G401 (cell line): ENCODE measurements around the gene LBR. TPM values are rescaled to one million over a fixed set of nuclear protein-coding genes. Genes with fewer than 3 reads are reported as not detected.

Source experiments
- DNase-seq: peaks from one replicate; pipeline ENCODE4 v3.0.0-alpha.2; 2015; ENCODE audit warnings: low spot score
- in situ Hi-C: cut with HindIII; loops from 2 replicates; pipeline ENCODE4 v1.10.0; 2016; ENCODE audit warnings: low sequenced_read_pairs, mixed read lengths
- total RNA-seq: library from RNA; depleted of rRNA; stranded (reverse); fragments of >200 nt; shearing (Covaris generic); gene quantifications from 2 replicates; pipeline ENCODE4 v1.2.3, GENCODE V29; 2014

The LBR gene
- total RNA-seq, 1 experiment from 2014 or later, result 49.1 TPM

DNA sequence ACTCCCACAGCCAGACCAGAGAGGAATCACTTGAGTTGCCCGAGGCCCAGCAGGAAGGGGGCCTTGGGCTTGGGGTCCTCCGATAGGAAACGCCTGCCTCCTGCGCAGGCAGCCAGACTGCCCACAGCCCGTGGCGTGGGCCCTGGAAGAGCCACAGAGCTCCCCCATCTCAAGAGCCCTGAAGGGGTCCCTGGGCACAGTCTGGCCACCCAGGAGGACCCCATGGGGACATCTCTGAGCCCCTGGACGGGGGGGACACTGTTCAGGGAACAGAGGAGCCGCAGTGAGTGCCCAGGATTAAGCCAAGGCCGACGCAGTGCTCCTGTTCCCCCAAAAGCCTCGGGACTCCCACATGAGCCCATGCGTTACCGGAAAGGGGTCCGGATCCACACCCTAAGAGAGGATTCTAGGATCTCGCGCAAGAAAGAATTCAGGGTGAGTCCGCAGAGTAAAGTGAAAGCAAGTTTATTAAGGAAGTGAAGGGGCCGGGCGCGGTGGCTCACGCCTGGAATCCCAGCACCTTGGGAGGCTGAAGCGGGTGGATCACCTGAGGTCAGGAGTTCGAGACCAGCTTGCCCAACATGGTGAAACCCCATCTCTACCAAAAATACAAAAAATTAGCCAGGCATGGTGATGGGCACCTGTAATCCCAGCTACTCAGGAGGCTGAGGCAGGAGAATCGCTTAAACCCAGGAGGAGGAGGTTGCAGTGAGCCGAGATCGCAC is 38.1 kb upstream of the LBR start:
- in situ Hi-C loops, result no loop called here
- no peak for DNase-seq

DNA sequence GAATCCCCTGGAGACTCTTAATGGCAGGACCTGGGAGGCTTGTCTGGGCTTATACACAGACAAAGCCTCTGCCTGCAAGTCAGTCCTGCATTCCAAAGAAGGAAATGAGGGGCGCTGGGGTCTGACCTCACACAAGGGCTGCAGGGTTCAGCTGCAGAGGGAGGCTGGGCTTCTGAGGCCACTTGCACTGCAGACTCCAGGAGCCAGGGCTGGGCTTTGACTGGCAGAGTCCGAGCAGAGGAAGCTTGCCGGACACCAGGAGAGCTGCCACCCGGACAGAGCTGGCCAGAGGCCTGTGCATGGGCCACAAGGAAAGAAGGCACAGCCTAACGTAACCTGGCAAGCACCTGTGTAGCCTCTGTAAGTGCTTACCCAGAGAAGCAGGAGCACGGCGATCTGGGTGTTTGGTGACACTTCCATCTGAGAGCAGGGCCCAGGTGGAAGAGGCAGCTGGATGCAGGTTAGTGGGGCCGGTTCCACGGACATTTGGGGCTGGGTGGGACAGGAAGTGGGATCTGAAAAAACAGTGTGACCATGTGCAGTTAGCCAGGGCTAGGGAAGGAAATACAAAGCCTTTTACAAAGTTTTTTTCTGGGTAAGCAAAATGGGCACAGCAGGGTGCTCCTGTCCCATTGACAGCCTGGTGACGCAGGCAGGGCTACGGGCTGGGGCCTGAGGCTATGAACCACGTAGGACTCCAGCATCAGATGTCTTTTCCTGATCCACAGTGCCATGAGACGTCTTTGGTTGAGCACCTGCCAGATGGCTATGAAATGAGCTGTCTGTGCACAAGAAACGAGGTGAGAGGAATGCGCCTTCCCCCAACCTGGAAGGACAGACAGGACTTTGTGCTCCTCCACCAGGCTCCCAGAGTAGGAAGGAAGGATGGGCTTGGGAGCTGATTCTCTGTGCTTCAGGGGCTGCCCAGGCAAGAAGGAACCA is 37.3 kb upstream of the LBR start:
- in situ Hi-C loops, result no loop called here
- DNase-seq, result no peak

DNA sequence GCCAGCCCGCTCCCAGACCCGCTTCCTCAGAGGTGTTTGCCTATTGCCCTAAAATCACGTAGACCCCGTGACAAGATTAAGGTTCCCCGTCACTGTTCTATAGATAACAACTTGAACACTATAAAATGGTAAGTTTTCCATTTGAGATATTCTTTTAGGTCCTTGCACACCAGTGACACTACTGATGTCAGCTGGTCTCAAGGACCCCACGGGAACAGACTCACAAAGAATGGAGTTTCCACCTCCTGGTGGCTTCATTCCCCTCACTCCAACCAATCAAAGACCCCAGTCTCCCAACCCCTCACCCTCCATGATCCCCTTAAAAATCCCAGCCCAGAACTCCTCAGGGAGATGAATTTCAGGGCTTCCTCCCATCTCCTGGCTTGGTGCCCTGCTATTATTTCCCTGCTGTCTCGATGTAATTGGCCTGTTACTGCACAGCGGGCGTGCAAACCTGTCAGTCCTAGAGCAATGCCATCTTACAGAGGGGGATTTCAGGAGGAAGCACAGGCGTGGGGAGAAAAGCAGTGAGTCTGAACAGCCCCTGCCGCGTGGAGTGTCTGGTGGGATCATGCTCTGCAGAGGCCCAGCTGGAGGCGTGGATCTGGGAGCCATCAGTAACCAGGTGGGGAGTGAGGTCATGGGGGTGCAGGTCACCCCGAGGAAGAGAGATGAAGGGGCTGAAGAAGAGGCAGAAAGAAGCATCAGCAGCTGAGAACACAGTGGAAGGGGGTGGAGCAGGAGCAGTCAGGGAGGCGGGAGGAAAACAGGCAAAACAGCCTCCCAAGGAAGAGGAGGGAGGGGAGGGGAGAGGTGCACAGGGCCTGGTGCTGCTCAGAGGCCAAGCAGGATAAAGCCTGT is 35.1 kb upstream of the LBR start:
- in situ Hi-C loops, result no loop called here
- DNase-seq, result peak; percentile 81

DNA sequence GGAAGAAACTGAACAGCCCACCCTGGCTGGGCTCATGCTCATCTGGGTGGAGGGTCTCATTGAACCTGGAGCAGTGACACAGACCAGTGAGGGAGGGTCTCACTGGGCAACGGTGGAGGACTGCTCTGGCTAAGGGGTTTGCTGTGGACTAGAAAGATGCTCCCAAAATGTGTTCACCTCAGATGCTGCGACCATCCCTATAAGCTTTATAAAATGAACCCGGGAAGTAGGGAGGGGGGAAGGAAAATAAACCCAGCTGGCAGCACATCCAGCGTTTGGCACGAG is 34.5 kb upstream of the LBR start:
- DNase-seq, result no peak
- in situ Hi-C loops, result no loop called here

DNA sequence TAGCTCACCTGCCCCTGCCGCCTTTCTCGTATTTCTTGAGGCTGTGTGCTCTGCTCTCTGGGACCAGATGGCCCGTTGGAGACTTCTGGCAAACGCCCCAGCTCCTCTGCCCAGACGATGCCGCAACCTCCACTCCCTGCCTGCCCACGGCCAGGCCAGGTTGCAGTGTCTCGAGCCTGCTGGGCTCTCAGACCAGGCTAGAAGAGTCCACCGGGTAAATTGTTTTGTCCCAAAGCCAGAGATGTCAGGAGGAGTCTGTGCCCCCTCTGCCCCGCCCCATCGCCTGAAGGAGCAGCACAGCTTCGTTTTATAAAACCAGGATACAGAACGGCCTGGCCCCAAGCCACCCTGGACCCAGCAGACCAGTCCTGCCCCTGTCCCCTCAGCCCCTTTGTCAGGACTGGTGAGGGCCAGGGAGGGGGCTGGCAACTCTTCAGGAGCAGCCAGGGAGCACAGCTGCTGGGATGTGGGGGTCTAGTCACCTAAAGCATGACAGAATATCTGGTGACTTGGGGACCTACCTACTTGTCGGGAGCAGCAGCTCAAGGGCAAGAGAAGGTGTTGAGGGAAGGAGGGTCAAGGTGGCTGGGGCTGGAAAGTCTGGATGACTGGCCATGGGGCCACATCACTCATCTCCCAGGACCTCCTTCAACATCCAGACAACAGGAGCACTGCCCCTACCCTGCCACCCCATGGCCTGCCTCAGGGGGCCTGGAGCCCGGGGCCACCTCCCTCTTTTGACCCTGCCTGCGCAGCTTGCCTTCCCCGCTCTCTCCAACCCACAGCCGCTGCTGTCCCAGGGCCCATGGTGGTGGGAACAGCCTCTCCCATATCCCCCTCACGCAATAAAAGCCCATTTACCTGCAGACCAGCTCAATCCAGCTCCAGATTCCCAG is 33.9 kb upstream of the LBR start:
- in situ Hi-C loops, result no loop called here
- peak; percentile 93 for DNase-seq

DNA sequence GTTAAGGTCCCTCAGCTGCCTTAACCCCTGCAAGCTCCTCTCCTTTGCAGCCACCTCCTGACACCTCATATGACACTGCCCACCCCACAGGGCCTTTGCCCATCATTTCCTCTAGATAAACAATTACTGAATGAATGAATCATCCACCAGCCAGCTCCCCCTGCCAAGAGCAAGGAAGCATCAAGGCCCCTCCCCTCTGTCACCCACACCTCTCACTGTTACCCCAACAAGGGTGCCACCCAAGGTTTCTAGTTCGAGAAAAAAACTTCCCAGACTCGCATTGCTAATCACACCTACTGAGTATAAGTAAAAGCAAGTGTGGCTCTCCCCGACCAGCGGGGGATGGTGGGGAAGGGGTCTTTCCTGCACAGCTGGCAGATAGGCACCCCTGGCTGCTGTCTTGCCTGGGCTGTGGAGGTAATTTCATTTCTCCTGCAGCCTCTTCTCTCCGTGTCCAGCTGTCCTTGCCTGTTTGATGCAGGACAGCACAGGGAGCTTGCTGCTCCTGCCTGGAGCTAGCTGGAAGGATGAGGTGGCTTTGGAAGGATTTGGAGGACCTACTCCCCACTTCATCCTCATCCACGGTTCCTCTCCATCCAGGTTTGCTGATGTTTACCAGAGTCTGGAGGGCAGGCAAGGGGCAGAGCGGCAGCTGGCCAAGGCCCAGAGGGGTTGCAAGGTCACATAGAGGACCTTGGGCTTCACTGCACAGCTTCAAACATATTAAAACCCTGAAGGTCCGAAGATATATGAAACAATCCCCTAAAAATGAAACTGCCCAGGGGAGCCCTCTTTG is 33.1 kb upstream of the LBR start:
- no peak for DNase-seq
- in situ Hi-C loops, result no loop called here

DNA sequence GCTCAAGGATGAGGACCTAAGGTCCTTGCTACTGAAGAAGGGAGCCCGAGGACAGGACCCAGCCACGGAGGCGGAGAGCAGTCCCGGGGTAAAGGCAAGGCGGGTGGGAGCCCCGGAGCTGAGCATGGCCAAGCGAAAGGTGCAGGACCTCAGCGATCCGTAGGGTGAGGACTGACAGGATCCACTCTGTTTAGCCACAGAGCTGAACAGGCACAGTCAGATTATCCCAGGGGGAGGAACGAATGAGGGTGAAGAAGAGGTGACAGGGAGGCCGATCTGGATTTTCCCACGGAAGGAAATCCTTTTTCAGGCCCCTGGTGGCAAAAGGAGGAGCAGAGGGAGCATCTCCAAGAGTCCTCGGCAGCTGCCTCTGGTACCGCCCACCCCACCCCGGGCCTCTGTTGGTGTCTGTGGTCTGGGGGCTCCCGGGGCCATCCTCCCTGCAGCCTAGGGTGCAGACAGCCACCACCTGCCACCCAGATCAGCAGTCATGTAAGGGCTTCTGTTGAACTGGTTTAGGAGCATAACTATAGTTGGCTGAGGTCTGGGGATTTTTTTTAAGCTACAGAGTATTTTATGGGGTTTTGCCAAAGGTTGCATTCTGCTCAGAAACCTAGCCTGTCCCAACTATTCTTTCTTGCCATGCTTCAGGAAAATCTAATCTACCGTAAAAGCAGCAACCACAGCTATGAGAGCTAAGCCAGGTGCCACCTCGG is 32.3 kb upstream of the LBR start:
- DNase-seq, result no peak
- in situ Hi-C loops, result no loop called here

DNA sequence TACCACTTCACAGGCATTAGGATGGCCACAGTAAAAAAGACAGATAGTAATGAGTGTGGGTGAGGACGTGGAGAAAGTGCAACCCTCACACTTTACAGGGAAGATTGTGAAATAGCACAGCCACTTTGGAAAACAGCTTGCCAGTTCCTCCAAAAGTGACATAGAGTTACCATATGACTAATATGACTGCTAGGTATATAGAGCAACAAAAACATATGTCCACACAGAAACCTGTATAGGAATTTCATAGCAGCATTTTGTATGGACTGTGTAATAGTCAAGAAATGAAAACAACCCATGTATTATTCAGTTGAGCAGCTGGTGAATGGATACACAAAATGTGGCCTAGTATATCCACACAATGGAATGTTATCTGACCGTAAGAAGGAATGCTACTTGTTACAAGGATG is 30.4 kb upstream of the LBR start:
- in situ Hi-C loops, result no loop called here

DNA sequence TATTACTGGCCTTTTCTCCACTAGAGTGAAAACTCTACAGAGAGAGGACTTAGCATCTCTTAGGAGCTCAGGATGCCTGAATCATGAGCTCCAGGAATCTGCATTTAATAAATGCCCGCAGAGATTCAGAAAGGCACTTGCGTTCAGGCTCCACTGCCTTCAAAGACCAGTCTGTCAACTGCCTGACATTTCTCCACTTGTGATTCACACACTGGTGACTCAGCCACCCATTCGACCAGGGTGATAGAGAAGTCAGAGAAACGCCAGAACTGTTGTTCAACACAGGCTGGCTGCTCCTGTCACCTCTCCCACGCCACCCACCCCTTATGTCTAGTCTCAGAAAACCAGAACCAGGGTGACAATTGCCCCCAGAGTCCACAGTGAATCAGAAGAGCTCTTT is 26.9 kb upstream of the LBR start:
- DNase-seq, result no peak

More for the DNA sequence above, 30.4 kb upstream of the LBR start:
- no peak for DNase-seq

DNA sequence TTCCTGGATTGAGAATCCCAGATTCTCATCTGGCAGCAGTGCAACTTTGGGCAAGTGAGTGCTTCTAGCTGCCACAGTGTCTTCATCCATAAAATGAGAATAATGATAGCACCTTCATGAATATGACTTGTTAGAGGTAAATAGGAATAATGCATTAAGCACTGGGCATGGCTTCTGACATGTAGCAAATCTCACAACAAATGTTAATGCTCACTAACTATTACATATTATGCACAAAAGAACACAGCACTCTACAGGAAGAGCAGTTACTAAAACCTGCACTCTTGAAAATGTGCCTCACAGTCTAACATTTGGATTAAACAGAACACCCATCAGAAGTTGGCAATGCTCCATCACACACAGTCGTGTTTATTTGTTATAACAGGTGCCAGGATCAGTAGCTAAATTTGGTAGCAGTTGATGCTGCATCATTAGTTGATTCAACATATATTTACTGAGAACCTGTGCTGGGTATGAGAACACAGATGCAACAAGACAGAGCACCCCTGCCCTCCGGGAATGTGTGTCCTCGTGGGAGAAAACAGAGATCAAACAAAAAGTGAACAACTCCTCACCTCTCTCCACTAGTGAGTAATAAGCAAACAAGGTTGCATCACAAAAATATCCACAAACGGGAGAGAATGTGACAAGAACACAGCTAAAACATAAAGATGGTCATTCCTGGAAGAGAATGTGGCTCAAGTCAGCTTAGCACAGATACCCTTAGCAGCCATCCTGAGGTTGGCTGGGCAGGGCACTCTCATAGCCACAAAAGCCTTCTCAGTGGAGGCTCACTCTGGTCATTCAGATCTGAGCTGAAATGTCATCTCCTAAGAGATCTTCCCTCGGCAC is 26.2 kb upstream of the LBR start:
- in situ Hi-C loops, result no loop called here
- DNase-seq, result no peak

More for the DNA sequence above, 26.9 kb upstream of the LBR start:
- in situ Hi-C loops, result no loop called here

DNA sequence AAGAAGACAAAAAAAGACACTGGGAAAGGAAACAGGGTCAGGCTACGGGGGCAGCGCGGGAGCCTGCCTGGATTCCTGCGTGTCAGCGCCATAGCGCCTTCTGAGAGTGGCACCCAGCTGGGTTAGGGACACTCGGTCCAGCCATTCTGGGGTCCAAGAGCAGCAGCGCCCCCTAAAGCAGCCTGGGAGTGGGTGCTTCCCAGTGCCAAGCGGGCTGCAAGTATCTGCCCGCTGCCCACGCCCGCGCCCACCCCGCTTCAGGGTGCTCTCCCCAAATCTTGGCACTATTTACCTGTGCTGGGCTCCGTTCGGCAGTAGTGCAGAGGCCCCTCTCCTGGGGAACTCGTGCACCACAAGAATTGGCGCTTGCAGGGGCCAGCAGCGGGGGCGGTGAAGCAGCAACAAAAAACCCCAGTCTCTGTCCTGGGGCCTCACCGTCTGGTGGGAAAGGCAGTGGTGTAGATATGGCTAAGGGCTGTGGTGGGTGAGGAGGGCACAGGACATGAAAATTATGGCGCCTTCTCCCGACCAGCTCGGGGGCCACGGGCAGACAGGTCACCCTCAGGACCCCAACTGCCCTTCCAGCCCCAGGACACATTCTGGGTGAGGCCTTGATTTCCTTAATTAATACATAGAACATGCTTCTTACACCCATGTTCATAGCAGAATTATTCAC is 24.1 kb upstream of the LBR start:
- DNase-seq, result no peak
- in situ Hi-C loops, result no loop called here

DNA sequence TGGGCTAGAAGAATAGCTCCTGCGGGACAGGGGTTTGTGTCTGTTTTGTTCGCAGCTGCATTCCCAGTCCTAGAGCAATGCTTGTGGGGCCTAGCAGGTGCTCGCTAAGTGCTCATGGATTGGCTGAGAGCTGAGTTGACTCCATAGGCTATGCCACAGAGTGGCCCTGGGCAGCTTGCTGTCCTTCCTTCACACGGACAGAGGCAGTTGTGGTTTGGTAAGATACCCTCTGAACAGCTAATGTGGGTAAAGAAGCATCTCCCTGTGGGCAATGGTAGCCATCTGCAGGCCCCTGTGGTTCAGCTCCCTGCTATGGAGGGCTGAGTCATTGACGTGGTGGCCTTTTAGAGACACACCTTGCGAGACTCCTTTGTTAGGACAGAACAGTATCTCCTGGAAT is 23.5 kb upstream of the LBR start:
- DNase-seq, result no peak
- in situ Hi-C loops, result no loop called here

DNA sequence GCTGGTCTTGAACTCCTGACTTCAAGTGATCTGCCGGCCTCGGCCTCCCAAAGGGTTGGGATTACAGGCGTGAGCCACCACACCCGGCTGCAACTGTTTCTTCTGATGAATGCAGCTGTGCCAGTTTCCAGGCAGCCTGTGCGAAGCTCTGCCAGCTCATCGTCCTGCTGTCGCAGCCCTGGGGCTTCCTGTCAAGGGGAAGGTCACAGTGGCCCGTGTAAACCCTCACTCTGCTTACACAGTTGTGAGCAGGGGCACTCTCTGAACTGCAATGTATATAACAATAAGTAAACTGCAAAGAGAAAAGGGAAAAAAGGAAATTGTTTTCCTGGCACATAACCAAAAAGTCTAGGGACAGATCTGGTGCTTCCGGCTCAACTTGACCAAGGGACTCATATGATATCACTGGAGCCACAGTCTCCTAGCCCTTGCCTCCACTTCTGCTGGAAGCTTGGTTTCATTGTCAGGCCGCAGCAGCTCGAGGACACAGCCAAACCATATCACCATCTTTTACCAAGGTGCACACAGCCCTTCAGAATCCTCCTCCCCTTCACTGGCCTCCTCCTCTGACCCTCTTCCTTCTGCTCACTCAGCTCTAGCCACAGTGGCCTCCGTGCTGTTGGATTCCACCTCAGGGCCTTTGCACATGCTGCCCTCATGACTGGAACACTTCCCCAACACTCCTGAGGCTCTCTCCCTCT is 22.8 kb upstream of the LBR start:
- in situ Hi-C loops, result no loop called here
- no peak for DNase-seq

DNA sequence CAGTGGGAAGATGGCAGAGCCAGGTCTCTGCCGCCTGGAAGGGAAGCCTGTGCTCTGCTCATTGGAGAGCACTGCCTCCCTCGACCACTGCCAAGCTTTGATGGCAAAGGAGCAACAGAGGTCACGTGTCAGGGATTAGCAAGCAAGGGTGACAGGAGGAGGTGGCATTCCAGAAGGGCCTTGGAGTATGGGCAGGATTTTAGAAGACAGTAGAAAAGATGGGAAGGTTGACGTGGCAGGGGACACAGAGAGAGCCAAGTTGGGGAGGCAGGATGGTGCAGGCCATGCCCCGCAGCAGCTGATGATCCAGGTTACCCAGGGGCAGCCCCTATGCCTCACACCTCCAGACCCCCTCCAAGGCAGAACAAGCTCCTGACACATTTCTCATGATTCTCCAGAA is 21.9 kb upstream of the LBR start:
- in situ Hi-C loops, result no loop called here
- DNase-seq, result no peak

DNA sequence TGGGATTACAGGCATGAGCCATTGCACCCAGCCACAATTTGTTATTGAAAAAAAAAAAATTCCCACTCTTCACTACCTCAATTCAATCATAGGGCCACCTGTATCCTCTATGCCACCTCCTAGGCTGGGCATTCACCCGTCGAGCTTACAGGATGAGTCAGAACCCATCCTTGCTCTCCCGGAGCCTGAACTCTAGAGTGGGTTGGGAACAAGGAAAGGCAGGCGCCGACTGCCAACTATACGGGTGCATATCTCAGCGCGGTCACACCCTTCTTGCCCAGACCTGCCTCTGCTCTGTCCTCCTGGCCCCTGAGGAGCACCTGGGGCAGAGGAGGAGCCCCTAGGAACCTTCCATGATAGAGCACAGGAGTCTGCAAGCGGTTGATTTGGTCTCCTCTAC is 21.4 kb upstream of the LBR start:
- in situ Hi-C loops, result no loop called here

More for the DNA sequence above, 21.4 kb upstream of the LBR start:
- DNase-seq, result no peak
